Measurements from ENCODE around the gene SAP30L.

DNA sequence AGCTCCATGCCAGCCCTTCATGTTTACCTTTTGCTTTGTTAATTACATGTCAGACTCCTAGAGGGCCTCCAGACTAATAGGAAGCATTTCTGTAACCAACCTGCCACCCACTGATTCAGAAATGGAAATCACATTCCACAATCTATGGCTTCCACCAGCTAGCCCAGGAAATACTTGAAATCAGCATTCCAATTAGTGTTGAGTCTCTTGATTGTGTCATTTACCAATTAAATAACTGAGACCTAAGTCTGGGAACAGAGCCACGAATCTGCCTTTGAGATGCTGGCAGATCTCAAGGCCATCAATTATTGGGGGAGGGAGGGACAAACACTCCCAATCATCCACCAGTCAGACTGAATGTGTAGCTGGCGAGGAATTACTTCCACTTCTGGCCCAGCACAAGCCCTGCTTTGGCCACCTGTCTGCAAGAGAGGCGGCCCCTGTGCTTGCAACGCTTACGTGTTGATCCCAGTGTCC lies 27.4 kb upstream of the SAP30L start:
- TF ChIP-seq, protein P1, sequence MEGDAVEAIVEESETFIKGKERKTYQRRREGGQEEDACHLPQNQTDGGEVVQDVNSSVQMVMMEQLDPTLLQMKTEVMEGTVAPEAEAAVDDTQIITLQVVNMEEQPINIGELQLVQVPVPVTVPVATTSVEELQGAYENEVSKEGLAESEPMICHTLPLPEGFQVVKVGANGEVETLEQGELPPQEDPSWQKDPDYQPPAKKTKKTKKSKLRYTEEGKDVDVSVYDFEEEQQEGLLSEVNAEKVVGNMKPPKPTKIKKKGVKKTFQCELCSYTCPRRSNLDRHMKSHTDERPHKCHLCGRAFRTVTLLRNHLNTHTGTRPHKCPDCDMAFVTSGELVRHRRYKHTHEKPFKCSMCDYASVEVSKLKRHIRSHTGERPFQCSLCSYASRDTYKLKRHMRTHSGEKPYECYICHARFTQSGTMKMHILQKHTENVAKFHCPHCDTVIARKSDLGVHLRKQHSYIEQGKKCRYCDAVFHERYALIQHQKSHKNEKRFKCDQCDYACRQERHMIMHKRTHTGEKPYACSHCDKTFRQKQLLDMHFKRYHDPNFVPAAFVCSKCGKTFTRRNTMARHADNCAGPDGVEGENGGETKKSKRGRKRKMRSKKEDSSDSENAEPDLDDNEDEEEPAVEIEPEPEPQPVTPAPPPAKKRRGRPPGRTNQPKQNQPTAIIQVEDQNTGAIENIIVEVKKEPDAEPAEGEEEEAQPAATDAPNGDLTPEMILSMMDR (IDR thresholded peaks at IDR 0.05): no peak
- no peak for TF ChIP-seq POLR2A (IDR thresholded peaks at IDR 0.05)
